C1 segment of cervical spinal cord (tissue), 14 donors: ENCODE measurements around the gene CAMKMT.

Source experiments
- DNase-seq, 14 donors: peaks; one replicate each; lab custom pipeline; 2025; lab: John Stamatoyannopoulos, UW

Gene CAMKMT

DNA sequence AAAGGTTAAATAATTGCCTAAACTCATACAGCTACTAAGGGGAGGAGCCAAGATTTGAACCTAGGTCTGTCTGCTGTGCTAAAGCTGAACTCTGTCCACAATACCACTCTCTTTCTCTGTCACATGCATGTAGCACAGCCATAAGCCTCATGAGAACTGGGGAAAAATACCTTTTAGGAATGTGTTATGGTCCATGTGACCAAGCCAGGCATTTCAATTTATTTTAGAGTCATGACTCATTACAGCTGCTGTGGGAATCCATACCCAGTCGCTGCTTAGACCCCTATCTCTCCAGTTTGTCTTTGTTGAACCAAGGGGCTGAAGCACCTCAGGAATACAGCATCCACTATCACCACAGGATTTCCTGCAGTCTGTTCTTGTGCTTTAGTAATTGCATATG lies 379.8 kb downstream of the CAMKMT start:
- DNase-seq, result no peak

DNA sequence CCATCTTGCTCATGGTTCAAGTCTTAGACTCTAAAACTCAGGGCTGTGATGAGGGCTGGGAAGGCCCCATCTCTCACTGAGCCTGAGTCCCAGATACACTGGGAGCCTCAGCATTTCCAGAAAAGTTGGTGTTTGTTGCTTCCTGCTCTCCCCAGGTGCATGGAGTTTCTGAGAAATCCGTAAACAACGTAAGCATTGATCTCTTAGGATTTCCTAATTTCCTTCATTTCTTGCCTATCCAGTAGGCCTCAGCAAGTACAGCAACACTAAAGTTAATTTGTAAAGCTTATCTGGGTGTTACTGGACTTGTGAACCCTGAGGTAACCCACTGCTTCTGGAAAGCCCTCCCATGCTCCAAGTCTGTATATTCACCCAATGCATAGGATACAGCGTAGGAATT lies 380.3 kb downstream of the CAMKMT start:
- no peak for DNase-seq

DNA sequence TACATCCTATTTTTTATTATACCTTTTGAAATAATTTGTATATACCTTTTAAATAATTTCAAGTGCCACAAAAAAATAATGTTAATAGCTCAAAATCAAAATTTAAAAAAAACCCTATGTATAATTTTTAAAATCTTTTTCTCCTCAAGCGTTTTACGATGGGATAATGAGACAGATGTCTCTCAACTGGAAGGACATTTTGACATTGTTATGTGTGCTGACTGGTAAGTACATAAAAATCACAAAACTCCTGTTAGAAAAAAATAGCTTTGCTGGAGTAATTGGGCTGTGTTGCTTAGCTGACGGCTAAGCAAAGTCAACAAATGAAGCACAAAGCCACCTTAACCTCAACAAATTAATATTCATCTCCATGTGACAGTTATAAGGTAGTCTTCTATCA lies 381.7 kb downstream of the CAMKMT start:
- no peak for DNase-seq

DNA sequence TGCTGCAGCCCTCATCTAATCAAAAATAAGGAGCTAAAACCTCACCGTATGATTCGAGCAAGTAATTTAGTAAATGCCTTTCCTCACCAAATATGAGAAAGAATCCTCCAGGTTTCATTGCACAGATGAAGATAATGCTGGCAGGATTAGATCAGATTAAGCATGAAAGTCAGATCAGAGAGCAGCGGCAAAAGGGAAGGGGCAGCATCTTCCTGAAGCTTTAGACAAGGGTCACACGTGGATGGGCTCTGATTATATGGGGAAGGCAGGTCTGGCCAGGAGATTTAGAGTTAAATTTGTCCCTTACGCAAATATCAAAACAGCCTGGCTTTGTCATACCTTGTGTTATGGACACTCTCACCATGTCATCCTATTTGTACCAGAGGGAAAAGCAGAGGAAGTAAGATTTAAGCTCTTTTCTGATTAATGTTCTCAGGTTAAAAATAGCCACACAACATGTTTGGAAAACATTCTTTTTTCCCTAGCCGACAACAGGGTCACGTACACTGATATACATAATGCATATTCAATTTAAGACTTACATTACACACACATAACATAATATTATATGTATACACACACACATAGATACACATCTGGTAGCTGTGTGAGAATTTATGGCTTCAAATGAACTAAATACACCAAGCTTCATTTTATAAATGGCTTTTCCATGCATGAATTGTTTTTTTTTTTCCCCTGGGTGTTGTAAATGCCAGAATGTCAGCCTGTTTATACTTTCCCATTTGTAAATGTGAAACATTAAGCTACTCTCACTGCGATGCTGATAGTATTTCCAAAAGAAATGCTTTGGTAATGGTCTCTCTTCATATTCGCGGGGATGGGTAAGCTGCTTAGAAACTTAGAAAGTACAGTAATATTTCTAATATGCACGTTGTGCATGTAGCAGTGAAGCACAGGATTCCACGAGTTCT lies 383.5 kb downstream of the CAMKMT start:
- no peak for DNase-seq

DNA sequence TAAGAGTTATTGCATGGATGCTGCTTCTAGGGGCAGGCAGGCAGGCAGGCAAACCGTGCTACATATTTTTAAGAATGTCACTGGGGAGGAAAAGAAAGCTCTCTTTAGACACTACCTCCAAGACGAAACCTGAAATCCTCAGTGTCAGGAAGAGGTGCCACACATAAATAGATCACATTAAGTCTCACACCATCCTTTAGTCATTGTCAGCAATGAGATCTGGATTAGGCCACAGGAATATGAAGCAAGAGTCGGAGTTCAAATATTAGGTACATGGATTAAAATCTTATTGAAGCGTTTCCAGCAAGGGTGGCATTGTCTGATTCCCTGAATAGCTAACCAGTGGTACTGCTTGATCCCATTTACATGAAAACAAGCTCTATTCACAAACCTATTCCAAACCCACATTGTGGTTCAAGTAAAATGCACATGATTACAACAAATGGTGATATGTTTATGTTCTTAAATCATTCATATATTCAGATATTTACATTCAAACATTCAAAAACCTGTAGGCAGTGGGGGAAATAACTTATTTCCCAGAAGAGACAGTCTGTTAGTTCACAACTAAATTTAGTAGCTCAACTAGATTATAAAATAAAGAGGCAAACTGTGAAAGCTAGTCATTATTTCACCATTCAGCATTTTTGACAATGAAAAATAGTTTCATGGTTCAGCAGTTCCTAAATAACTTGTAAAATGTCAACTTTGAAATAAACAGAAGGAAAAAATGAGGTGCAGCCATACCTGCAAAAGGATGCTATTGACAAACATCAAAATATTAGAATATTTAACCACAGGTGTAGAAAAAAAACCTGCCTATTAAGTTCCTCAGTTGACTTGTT lies 384.4 kb downstream of the CAMKMT start:
- DNase-seq, result no peak

DNA sequence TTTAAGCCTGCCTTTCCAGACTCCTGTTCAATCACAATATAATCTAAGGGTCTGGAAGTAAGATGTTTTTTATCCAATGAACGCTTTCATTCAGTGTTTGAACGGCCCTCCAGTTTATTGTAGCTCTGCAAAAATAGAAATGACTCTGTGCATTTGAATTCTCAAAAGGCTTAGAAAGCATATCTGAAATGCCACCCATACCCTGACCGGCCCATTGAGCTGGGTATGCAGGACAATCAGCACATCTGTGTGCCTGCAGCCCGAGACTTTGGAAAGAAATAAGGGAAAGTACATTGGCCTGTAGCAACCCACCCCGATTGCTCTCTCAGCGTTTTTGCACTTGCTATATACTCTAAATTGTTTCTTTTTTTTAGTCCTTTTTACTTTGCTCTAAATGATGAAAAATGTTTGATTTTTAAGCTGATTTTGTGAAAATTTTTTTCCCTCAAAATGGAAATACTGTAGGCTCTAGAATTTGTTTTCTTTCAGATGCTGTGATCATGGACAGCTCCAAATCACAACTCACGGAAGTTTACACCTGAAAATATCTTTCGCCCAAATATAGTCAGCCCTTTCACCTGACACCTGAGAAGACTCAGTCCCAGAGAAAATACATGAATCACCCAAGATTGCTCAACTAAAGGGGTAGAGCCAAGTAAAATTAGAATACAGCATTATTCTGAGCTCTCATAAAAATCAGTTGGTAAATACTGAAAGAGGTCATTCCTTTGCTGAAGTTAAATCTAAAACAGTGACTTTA lies 385.3 kb downstream of the CAMKMT start:
- DNase-seq, result no peak

DNA sequence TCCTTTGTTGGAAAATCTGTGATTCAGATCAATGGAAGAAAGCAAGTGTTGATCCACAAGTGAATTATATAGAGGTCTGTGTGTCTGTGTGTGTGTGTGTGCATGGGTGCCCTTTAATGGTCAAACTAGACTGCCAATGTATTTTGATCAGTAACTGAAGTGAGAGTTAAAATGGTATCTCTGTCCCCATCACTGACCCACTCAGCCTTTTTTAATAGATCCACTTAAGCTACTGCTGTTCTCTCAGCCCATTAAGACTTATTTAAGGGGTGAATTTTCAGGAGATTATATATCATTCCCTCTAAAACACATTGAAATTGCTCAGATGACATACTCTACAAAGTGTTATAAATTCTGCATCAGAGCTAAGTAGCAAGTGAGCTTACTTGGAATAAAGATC lies 386.0 kb downstream of the CAMKMT start:
- DNase-seq, result no peak

DNA sequence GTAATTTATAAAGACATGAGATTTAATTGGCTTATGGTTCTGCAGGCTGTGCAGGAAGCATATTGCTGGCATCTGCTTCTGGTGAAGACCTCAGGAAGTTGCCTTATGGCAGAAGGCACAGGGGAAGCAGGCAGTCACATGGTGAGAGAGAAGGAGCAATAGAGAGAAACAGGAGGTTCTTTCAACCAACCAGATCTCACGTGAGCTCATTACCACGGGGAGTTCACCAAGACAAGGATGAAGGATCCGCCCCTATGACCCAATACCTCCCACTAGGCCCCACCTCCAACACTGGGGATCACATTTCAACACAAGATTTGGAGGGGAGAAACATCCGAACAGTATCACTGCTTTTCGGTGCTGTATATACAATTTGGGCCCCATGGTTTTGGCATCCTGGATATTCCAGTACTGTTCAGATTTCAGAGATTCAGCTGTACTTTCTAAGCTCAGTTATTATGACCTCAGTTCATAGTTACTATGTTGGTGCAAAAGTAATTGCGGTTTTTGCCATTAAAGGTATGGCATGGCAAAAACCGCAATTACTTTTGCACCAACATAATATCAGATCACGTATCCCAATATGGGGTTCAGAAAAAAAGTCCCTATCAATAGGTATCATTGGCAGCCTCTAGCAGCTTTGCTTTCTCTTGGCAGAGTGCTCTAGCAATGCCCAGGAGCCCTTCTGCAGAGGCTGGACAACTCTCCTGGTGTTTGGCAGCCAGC lies 390.2 kb downstream of the CAMKMT start:
- DNase-seq, result no peak

DNA sequence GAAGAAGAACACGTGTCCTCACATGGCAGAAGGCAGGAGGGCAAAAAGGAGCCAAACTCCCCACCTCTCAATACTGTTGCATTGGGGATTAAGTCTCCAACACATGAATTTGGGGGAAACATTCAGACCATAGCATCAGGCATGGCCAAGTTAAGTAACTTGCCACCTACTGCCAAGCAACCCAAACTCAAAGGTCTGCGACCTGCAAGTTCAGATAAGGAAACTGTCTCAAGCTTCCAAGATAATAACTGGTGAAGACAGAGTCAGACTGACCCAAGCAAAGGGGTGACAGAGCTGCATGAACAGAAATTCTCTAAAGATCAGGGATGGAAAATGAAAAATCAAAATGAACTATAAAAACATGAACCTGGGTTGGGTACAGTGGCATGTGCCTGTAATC lies 391.0 kb downstream of the CAMKMT start:
- no peak for DNase-seq

DNA sequence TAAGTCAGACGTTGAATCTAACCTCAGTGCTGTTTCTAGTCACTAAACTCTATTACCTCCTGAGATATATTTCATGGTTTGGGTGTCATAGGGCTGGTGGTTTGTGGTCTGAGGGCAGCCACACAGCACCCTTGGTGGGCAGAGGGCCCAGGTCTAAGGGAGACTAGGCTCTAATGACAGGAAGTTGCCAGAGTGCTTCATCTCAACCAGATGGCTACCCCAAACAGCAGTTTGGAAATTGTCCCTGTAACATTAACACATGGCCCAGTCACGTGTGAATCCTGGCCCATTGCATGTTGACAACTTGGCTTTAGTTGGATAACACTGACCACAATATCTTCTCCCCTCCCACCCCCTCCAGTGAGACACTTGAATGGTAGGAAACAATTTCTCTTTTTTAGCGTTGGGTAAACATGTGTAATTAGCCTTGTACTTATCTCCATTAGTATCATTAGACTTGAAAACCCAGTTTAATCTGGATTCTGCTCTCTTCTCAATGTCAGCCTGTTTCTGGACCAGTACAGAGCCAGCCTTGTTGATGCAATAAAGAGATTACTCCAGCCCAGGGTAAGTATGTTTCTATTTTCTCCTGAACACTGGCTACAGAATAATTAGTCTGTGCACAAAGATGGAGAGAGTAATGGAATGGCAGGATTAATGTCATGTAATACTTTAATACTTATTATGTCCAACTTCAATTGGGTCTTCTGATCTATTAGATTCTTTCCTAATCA lies 392.0 kb downstream of the CAMKMT start:
- DNase-seq, result no peak

DNA sequence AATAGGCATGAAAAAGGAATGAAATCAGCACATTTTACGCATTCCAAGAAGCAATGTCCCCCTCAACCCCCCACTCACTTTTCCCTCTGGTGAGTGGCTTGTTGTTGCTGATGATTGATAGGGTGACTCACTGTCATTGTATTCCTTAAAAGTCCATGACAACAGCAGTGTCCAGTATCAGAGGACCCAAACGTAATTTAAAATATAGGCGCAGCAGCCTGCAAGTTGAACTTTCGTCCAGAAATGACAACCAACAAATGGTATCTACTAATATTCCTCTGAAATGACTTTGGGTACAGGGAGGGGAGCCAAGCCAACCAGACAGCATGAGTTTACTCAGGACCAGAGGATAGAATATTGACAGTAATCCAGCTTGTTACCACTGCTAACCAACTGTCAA lies 396.8 kb downstream of the CAMKMT start:
- no peak for DNase-seq

DNA sequence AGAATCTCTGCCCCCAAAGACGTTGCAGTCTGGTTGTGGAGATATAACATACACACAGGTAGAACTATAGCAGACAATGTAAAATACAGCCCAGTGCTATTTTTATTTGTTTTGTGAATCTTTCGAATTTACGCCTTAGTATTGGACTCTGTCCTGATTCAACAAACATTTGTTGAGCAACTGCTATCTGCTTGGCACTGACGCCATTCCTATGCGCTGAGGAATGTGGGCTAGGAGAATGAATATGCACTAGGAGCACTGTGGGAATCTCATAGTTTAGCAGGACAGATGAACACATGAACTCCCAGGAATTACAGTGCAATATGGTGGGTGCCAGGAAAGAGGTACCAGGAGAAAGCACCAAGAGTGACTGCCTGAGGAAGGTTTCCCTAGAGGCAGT lies 398.1 kb downstream of the CAMKMT start:
- DNase-seq, result no peak

DNA sequence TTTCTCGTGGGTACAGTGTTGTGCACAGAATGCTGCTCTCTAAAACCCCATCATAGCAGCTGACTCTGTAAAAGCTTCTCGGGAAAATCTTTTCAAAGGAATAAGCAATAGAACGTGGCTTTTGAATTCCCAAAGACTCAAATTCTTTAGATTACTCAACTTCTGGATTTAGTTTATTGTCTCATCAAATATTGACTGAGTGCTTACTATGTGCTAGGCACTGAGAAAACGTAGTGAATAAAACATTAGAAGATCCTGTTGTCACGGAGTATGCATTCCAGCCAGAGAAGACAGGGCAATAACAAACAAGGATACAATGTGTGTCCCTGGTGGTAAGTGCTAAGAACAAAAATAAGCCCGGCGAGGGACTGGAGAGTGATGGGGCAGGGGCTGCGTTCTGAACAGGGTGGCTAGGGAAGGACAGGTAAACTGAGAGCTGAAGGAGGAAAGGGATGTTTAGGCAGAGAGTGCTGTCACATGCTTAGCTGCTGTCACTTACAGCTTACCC lies 401.6 kb downstream of the CAMKMT start:
- no peak for DNase-seq

DNA sequence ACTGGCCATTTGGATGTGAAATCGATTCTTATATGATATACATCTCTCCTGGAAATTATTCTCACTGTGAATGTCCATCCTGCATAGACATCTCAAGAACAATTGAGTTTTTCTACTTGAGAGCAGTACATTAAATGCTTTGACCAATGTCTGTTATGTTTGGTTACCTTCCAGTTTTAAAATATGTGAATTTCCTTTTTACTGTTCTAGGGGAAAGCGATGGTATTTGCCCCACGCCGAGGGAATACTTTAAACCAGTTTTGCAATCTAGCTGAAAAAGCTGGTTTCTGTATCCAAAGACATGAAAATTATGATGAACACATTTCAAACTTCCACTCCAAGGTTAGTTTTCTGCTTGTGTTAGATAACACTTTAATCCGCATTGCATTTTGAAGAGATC lies 404.5 kb downstream of the CAMKMT start:
- no peak for DNase-seq

DNA sequence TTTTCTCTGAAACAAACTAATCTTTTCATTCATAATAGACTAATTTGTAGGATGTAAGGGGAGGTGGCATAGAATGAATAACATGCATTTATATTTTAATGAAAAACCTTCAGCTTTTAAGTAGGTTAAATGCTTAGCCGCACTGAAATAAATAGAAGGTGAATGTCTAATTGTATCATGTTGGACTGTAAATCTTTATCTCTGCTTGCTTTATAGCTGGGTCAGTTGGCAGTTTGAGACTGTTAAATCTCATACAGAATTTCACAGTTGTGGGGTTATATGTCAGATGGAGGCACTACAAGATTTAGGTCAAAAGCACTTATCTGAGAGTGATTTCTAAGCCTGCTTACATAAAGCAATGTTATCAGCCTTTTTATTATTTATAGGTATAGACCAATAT lies 405.0 kb downstream of the CAMKMT start:
- no peak for DNase-seq

DNA sequence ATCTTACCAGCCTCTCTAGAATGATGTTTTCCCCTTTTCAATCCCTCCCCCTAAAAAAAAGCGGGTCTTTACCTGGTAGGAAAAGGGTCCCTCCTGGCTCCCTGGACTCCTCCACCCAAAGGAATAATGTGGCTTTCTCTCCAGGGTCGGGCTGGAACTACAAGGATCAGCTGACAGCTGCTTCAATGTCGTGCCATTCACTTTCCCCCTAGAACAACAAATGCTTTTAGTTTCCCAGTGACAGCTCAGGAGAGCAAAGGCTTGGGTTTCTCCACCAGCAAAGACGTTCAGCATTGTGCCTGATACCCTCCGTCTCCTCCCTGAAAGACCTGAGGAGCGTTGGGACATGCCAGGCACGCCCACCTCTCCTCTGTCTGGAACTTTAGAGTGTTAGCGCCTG lies 405.9 kb downstream of the CAMKMT start:
- peak in 3 of 14 donors; percentile 2 to 10 (median 6) for DNase-seq

DNA sequence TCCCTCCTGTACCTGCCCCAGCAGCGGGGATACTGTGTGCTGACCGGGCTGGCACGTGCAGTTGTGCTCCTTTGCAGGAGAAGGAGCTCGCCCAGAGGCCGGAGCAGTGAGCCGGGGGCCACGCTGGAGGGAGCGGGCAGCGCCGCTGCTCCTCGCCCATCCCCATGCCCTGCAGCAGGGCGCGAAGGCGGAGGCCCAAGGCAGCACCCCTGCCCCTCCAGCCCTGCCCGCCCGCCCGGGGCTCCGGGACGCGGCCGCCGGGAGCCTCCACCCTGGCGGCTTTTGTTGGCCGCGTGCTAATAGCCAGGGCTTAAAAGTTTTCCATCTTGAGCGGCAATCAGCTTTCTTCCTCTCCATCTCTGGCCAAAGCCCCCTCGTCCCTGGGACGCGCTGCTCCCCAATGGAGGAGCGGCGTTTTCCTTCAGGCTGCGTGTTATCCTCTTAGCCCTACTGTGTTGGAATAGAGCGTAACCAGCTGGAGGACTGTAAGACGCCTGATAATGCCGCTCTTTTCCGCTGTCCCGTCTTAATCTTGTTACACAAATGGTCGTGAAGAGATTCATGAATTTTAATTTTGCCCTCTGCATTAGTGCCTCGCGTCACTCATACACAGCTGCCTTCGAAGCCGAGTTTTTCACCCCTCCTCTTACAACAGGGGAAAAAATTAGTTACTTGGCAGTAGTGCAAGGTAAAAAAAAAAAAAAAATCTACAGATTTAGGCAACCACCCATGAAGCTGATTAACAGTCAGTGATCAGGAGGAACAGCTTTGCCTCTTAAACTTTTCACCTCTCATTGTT lies 406.9 kb downstream of the CAMKMT start:
- no peak for DNase-seq

DNA sequence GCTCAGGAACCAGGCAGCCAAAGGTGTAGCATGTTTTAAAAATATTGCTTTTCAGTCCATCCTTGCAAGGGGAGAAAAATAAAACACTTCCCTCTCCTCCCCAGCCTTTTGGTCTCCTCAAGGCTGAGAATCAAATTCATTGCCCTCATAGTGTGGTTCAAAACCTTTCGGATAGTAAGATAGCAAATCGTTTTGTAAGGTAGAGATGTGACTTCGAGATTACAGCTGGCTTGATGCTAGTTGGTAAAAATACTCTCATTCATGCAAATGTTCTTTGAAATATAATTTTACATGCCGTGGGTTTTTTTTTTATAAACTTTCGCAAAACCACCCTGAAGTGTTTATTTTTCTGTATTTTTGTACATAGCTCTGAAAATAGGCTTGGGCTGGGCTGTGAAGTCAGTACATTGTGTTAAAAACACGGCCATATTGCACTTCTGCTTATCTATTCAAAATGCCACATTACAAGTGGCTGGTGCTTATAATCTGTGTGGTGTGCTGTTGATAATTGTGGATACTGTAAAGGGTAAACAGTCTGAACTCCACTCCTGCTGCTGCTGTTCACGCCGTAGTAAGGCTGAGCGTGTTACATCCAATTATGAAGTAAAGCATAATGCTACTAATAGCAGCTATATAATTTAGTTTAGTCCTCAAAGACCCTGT lies 407.7 kb downstream of the CAMKMT start:
- no peak for DNase-seq
